ENCODE measurements around the gene KAT7. TPM values are rescaled to one million over a fixed set of nuclear protein-coding genes. Genes with fewer than 3 reads are reported as not detected.

Gene KAT7
- total and polyA plus RNA-seq, 2 of the 8 experiments (the other 6 are each of a cell fraction or from before 2014, with no cell fraction given), result 90.9 to 139 TPM

DNA sequence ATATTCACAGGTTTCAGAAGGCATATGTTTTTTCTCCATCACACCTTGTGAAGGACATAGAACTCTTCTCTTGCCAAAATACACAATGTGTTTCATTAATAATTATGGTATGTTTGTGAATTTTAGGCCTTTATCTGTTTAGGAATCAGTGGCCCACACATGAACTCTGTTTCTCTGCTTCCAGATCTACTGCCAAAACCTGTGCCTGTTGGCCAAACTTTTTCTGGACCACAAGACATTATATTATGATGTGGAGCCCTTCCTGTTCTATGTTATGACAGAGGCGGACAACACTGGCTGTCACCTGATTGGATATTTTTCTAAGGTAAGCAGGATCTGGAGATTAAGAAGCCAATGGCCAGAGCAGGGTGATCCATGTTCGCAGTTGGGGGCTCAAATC lies 33.0 kb downstream of the KAT7 start:
- H3K4me3 ChIP-seq (ENCODE audit: extremely low read depth in 1 of 4, insufficient read depth in 2 of 4, low read depth in 3 of 4, low read length in 4 of 4), result no peak overlapping the region
- H3K14ac ChIP-seq (ENCODE audit: insufficient read length), result no peak overlapping the region
- 88% methylated on average over 2 of the region's 2 CpGs; no CpG with 5 or more reads in 1 of the 2 experiments for WGBS, 2 experiments (ENCODE audit: extremely low coverage in 1 of 2, insufficient coverage in 1 of 2, insufficient read length in 1 of 2, insufficient replicate concordance in 2 of 2, low coverage in 1 of 2, low lambda C conversion rate in 2 of 2, missing lambda C conversion rate in 1 of 2)
- DNase-seq (ENCODE audit: low read depth in 1 of 2, low spot score in 2 of 2), result no peak
- no peak overlapping the region for H2BK12ac ChIP-seq (ENCODE audit: low read depth, low read length)
- no peak overlapping the region for H3K23ac ChIP-seq (ENCODE audit: insufficient read length)
- FAIRE-seq, result no peak
- no peaks in the 10 kb centered on the region; the same call in none of the 2 replicates for H3K79me1 ChIP-seq (ENCODE audit: low read depth, low read length)
- H4K91ac ChIP-seq (replicated peaks; ENCODE audit: insufficient read length, low read length), result no peak overlapping the region
- no peak overlapping the region for H3K4me2 ChIP-seq (ENCODE audit: insufficient read depth in 1 of 2, low read depth in 2 of 2, low read length in 2 of 2)
- TF ChIP-seq SIX5 (IDR thresholded peaks at IDR 0.05; ENCODE audit: low read depth, low read length), result no peak
- no peak overlapping the region for H2BK15ac ChIP-seq (ENCODE audit: low read length)
- H3K9ac ChIP-seq (replicated peaks in 1 of 4; ENCODE audit: extremely low read depth in 1 of 4, low read depth in 3 of 4, low read length in 3 of 4), result no peak overlapping the region
- no peak overlapping the region for H4K5ac ChIP-seq (ENCODE audit: insufficient read length, low read depth, low read length)
- no peaks in the 10 kb centered on the region for H3K27me3 ChIP-seq (replicated peaks in 1 of 4; ENCODE audit: control insufficient read depth in 3 of 4, extremely low read depth in 1 of 4, insufficient read depth in 3 of 4, low read length in 3 of 4)
- H2AFZ ChIP-seq (ENCODE audit: low read length), result no peak overlapping the region
- H4K8ac ChIP-seq (ENCODE audit: extremely low read depth, insufficient read depth, low read length), result no peak overlapping the region
- POLR2A ChIA-PET (ENCODE audit: partially characterized antibody), result interaction anchor here (0.6 to 2.9 kb wide), 5 partner anchors 9 to 113 kb away, joined by 3 to 13 read pairs (median 3); partner anchors contain the start of genes KAT7 and SLC35B1
- H2BK20ac ChIP-seq (ENCODE audit: low read length), result no peak overlapping the region
- no peak overlapping the region for H2BK120ac ChIP-seq (replicated peaks; ENCODE audit: low read depth, low read length)
- peaks cover 0 to 2% of the 10 kb centered on the region in 2 experiments for H4K20me1 ChIP-seq (replicated peaks in 1 of 2; ENCODE audit: control insufficient read depth in 1 of 2, insufficient read depth in 2 of 2, low read length in 2 of 2)
- H3K56ac ChIP-seq (replicated peaks; ENCODE audit: insufficient read length, low read depth, low read length), result no peak overlapping the region
- H2AK5ac ChIP-seq (ENCODE audit: low read depth, low read length), result no peak overlapping the region
- H3K18ac ChIP-seq (ENCODE audit: extremely low read depth, low read length), result no peak overlapping the region
- no peak overlapping the region; the same call in 1 of the 2 replicates for H3K27ac ChIP-seq (ENCODE audit: low read depth, low read length)
- peaks cover 28 to 68% (median 52%) of the 10 kb centered on the region in 4 experiments for H3K36me3 ChIP-seq (ENCODE audit: control insufficient read depth in 2 of 4, insufficient read depth in 4 of 4, low read length in 3 of 4)
- no peak overlapping the region for H2BK5ac ChIP-seq (ENCODE audit: low read depth, low read length)
- H3K4me1 ChIP-seq (replicated peaks in 1 of 4; ENCODE audit: control insufficient read depth in 3 of 4, insufficient read depth in 4 of 4, low read length in 3 of 4), result peaks cover 2 to 21% (median 12%) of the 10 kb centered on the region in 4 experiments; a peak in 6 of 7 replicates
- peaks cover 0 to 34% of the 10 kb centered on the region in 2 experiments; a peak in 3 of 4 replicates for H3K79me2 ChIP-seq (ENCODE audit: control insufficient read depth in 1 of 2, insufficient read depth in 2 of 2, low read length in 2 of 2)
- no peaks in the 10 kb centered on the region for H3K9me3 ChIP-seq (ENCODE audit: insufficient read depth in 2 of 2, low read depth in 1 of 2, low read length in 1 of 2)
- CTCF ChIA-PET (ENCODE audit: partially characterized antibody), result interaction anchor here (0.6 to 1.2 kb wide), 4 partner anchors 23 to 205 kb away, joined by 3 to 6 read pairs (median 4); partner anchors contain the start of gene SLC35B1
- H3K23me2 ChIP-seq (ENCODE audit: low read depth, low read length), result no peaks in the 10 kb centered on the region
- H3K4ac ChIP-seq (replicated peaks; ENCODE audit: insufficient read length, low read depth, low read length), result no peak overlapping the region

Data from H1 (cell line).